IPS-18c (cell line): ENCODE data around the gene SPPL2A.
"Not testable (repeated sequence)": the region's sequence is repeated elsewhere in the genome, so short reads cannot be mapped to it uniquely, and the experiment has no call there.

ENCODE experiments used
- H3K4me3 ChIP-seq: 2 replicates; pipeline ENCODE4 v1.7.0; 2013; ENCODE audit warnings: low read depth, mild to moderate bottlenecking, low read length, moderate library complexity; ENCODE audit not compliant: insufficient read depth
- H3K9me3 ChIP-seq: one replicate; pipeline ENCODE4 v1.6.1; 2013; ENCODE audit warnings: mild to moderate bottlenecking, low read length, moderate library complexity; ENCODE audit not compliant: control insufficient read depth, insufficient read depth

Gene SPPL2A

DNA sequence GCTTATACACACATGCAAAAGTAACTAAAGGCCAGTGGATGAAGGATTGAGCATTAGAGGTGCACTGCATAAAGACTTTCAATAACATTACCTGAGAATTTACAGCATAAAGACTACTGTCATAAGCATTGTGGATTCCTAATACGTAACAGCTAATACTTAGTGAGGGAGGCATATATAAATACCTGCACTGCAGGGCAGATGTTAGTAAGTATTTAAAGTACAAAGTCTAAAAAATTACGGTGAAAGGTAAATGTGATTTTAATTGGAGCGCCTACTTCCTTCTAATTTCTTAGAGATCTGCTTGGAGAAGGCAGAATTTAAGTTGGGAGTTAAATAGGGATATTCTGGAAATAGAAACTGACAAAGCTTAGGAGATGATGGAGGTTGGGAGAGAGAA, 53.5 kb downstream of the SPPL2A start:
- Histone ChIP-seq H3K4me3 (no peak overlapping the region), H3K9me3 (no peaks in the 10 kb centered on the region)

DNA sequence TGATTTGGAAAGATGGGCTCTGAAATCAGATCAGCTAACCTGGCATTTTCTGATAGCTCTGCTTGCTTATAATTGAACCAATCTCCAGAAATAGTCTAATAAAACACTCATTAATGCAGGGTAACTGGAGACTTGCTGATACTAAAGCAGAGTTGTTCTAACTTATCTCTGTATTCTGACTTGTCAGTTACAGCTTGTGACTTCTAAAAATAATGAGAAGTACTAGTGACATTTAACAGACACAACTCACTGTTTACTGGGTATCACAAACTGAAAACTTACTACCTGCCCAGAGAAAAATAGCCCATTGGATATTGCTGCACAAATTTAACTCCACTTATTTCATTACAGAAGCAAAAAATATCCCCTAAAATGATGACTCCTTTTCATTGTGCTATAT, 54.9 kb downstream of the SPPL2A start:
- H3K4me3 ChIP-seq = no peak overlapping the region
- no peaks in the 10 kb centered on the region for H3K9me3 ChIP-seq

DNA sequence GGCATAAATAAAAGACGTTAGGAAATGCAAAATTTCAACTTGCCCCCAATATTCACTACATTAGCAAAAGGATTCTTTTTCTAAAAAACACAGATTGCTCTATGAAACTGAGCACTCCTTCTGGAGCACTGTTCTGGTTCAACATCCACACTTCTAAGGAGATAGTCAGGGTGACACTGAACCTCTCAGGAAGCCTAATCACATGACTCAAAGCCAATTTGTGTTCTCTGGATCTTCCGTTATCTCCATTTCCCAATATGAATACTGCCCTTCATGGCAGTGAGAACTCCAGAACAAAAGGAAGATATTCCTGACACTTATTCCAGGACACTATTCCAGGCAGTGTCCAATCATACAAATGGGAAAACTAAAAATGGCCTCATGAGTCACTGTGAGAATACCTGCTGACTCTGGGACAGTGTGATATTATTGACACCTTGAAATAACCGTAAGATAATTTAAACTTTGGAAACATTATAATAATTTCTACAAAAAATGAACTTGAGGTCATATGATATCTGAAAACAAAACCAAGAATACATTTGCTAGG, 57.6 kb downstream of the SPPL2A start:
- Histone ChIP-seq H3K9me3 (no peaks in the 10 kb centered on the region), H3K4me3 (no peak overlapping the region)

DNA sequence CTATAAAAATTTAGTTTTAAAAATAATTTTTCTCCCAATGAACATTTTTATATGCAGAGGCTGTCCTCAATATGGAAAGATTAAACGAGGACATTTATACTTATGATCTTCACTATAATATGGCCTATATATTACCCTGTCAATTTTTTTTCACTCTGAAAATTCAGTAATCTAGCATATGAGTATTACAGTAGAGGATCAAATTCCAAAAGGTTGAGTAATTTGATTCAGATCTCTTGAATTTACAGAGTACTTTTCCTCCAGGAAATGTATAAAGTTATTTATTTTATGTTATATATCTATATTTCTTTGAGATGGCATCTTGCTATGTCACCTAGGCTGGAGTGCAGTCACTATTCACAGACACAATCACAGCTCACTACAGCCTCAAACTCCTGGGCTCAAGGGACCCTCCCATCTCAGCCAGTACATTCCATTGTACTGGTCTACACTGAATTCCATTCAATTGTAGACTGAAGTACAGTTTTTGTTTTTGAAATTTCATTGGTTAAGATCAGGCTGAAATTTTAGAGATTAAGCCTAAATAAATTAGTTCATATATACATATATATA, 62.7 kb downstream of the SPPL2A start:
- Histone ChIP-seq H3K4me3 (no peak overlapping the region), H3K9me3 (no peaks in the 10 kb centered on the region)

DNA sequence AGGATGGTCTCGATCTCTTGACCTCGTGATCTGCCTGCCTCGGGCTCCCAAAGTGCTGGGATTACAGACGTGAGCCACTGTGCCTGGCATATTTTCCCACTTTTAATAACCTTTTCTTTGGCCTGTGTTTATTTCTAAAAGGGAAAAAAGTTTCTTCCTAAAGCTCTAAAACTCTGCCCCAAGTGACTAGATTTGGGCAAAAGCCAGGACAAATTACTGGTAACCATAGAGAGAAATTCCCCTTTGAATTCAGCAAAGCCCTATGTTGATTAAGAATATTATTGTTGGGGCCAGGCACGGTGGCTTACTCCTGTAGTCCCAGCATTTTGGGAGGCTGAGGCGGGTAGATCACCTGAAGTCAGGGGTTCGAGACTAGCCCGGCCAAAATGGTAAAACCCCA, 67.4 kb downstream of the SPPL2A start:
- Histone ChIP-seq H3K9me3 (no peaks in the 10 kb centered on the region), H3K4me3 (no peak overlapping the region)

DNA sequence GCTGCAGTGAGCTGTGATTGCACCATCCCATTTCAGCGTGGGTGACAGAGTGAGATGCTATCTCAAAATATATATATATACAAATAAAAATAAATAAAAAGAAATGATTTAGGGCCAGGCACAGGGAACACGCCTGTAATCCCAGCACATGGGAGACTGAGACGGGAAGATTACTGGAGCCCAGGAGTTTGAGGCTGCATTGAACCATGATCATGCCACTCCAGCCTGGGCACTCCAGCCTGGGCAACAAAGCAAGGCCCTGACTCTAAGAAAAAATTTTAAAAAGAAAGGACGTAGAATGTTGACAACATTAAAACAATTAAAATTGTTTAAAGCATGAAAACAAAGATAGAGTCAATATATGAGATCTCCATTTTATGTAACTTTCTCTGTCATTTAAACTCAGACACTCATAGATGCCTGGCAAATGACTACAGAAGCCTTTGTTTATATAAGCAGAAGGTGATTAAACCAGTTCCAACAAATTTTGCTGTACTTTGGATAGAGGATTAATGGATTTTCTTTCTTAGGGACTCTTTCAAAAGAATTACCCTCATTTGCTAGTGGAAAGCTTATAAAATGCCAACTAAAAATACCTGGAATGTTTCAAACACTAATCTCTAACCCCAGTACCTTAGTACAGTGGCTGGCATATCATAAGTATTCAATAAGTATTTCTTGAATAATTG, 68.3 kb downstream of the SPPL2A start:
- no peak overlapping the region for H3K4me3 ChIP-seq
- no peaks in the 10 kb centered on the region for H3K9me3 ChIP-seq

DNA sequence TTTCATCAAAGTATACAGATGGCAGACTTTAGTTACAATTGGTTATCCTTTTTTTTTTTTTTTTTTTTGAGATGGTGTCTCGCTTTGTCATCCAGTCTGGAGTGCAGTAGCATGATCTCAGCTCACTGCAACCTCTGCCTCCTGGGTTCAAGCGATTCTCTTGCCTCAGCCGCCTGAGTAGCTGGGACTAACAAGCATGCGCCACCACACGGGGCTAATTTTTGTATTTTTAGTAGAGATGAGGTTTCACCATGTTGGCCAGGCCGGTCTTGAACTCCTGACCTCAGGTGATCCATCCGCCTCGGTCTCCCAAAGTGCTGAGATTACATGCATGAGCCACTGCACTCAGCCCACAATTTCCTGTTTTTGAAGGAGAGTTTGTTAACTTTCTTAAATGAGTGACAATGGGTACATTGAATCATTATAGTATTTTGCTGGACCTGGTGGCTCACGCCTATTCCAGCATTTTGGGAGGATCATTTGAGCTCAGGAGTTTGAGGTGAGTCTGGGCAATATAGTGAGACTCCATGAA, 70.8 kb downstream of the SPPL2A start:
- not testable (repeated sequence) for H3K4me3 ChIP-seq, H3K9me3 ChIP-seq

DNA sequence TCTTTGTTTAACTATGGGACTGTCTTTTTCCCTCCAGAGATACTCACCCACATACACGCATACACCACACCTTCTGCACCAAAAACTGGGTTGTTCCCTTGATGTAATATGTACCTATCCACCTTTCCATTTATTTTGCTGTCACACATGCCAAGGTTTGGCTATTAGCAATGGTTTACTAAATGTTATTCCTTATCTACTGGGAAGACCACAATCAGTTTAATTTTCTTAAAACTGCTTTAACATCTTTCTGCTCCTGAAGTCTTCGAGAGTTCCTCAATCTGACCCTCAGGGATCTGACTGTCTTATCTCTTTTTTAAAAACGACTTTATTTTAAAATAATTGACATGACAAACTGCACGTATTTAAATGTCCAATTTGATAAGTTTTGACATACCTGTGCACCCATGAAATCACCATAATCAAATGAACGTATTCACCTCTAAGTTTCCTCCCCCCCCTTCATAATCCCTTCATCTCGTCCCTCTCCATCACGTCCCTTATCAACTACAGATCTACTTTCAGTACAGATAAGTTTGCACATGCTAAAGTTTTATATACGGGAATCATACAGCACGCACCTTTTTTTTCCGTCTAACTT, 78.1 kb downstream of the SPPL2A start:
- Histone ChIP-seq H3K9me3 (no peaks in the 10 kb centered on the region), H3K4me3 (peak overlapping the region; percentile 93)

DNA sequence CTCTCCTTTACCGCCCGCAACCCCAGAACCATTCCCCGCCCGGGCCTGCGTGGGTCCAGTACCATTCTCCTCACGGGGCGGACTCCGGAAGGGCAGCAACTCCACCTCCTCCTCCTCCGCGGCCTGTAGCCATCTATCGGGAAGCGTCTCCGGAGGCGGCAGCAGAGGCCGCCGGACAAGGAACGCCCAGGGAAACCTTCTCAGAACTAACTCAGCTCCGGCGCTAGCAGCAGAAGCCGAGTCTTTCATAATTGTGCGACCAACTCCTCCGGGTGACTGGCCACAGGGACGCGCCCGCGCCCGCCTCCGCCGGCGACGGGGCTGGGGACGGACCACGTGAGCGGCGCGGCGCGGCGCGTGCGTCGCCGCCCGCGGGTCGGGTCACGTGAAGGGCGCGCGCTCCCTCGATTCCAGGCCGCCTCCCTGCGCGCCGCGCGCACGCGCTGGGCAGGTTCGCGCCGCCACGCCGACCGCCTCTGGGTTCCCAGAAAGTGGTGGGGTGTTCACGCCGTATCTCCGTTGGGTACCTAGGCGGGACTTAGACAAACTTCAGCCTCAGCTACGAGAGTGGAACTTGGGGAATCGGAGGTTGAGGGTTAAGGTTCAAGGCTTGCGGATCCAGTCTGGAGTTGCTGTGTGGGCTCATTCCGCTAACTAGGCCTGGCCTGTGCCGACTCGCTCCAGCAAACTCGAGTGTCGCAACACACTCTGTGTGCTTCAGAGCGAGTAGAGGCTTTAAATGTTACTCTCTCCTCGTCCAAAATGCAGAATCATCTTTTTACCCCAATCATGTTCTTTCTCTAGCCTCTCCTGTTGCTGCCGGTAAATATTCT, 78.8 kb downstream of the SPPL2A start, which contains the start of gene TRPM7:
Gene TRPM7, minus strand, starts transcription at position 329 of the 833 bp plus-strand sequence. Its CDS starts 264 bp downstream, at position 65.
- peak within 1 kb of the TSS; percentile 93 for H3K4me3 ChIP-seq
- H3K9me3 ChIP-seq = no peaks in the 10 kb centered on the region

DNA sequence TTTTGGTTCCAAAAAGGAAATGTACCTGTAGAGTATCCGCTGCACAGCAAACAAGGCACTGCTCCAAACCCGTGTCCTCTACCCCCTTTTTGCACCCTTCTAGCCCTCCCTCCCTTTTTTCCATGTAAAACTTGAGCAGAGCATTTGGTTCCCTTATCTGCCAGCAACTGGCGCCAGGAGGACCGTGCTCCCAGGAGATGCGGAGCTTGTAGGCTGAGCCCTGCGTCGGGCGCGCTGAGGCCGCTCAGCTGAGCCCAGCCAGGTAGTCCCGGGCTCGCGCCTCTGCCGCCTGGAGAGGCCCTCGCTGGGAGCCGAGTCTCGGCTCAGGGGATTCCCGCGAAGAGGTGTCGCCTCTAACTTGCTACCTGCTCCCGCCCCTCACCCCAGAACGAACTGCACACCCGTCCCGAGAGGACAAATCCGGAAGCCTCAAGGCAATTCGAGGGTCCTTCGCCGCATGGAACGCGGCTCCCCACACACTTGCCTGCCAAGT, 79.5 kb downstream of the SPPL2A start:
- H3K9me3 ChIP-seq = no peaks in the 10 kb centered on the region
- peak overlapping the region; percentile 93 for H3K4me3 ChIP-seq

DNA sequence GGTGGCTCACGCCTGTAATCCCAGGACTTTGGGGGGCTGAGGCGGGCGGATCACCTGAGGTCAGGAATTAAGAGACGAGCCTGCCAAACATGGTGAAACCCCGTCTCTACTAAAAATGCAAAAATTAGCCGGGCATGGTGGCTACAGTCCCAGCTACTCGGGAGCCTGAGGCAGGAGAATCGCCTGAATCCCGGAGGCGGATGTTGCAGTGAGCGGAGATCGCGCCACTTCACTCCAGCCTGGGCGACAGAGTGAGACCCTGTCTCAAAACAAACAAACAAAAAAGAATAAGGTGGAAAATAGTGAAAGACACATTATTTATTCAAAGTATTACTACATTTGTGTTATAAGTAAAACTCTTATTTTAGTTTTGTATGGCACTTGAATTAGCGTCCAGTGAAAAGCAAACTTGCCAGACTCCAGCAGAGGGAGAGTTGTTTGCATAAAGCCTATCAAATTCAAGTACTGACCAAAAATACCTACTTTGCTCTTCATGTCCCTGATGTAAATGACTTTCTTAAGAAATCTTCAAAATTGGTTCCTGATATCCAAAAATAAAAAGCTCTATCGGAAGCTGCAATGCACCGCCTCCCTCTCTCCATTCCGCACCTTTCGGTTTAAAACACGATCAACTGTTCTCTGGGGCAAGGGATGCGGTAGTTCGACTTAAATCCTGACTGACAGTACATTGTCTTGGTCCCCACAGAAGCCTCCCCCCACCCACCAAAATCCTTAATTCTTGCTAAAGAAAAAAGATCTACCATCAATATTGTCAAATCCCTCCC, 80.1 kb downstream of the SPPL2A start:
- Histone ChIP-seq H3K4me3 (peak overlapping the region; percentile 93), H3K9me3 (no peaks in the 10 kb centered on the region)

DNA sequence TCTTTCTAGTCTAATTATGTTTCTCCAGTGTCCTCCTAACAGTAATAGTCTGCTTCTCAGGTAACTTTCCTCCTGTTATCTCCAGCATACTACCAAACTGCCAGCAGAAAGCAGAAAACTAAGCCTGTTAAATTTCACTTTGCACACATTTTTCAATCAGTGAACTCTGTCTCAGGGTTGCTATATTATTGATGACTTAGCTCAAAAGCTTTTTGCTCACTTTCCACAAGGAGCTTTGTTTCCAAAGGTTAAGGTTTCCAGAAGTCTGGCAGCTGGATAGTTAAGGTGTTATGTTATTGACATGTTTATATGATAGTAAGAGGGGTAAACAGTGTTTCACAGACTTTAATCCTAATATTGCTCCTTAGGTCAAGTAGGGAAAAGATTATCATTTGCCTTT, 84.0 kb downstream of the SPPL2A start:
- Histone ChIP-seq H3K4me3 (no peak overlapping the region), H3K9me3 (no peaks in the 10 kb centered on the region)

DNA sequence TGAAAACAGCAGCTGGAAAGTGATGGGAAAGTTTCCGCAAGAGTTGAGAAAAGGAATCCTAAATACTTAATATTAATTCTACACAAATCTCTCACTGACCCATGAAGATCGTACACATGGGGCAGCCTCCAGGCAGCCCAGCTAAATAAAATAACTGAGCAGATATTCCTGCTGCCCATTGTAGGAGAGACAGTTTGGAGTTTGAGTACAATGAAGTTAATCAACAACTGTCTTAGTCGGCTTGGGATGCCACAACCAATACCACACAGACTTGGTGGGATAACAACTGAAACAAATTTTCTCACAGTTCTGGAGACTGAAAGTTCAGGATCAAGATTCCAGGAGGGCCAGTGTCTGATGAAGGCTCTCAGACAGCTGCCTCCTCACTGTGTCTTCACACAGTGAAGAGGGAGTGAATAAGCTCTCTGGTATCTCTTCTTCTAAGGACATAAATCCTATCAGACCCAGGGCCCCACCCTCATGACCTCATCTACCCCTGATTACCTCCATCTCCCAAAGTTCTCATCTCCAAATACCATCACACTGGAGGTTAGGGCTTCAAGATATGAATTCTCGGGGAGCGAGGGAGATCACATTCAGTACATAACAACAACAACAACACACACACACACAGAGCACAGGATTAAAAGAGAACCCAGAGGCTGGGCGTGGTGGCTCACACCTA, 88.6 kb downstream of the SPPL2A start:
- no peak overlapping the region for H3K4me3 ChIP-seq
- H3K9me3 ChIP-seq = no peaks in the 10 kb centered on the region

DNA sequence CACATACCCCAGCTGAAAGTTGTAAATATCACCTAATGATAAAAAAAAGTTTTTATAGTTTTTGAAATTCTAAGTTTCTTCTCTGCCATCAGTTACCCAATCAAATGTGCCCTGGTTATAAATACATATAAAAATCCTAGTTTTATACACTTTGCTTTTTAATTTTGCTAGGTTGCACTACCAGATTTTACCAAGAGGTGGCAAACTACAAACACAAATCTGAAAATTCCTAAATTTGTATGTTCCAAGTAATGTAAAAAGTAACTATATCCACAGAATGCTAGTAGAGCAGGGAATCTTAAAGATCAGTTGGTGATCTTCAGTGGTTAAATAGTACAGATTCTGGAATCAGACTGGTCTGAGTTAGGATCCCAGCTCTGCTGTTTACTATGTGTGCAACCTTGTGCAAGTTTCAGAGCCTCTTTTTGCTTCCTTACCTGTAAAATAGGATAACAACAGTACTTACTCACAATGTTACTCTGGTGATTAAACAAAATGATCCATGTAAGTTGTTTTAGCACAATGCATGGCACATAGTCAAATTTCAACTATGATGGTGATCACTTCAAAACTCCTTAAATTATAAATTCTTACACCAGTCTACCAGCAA, 89.9 kb downstream of the SPPL2A start:
- no peak overlapping the region for H3K4me3 ChIP-seq
- H3K9me3 ChIP-seq = no peaks in the 10 kb centered on the region

DNA sequence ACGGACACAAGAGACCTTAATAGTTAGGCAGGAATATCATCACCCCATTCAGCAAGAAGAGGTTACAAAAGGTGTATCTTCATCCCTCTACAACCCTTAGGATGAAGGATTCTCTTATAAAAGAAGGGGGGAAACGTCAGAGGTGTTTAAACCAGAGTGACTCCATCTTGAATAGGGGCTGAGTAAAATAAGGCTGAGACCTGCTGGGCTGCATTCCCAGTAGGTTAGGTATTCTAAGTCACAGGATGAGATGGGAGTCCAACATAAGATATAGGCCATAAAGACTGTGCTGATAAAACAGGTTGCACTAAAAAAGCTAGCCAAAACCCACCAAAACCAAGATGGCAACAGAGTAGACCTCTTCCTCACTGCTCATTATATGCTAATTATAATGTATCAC, 95.4 kb downstream of the SPPL2A start:
- Histone ChIP-seq H3K9me3 (no peaks in the 10 kb centered on the region), H3K4me3 (no peak overlapping the region)

DNA sequence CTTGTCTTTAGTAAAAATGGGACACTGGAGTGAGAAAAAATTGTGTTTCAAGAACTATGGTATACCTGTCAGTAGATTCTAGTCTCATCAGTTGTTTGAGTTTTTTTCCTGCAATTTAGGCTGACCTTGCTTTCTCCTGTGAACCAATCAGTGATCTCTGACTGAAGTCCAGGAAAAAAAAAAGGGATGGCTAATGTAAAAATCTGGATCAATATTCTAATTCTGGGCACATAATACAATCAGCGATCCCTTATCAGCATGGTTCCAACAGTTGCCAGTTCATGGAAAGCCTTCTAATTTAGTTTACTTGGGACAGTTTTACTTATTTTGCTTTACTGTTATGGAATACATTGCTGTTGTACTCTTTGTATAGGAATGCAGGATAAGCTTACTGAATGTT, 95.9 kb downstream of the SPPL2A start:
- H3K4me3 ChIP-seq = no peak overlapping the region
- H3K9me3 ChIP-seq = no peaks in the 10 kb centered on the region
